ENCODE measurements around the gene THBS1.

The THBS1 gene

GRCh38 chr15:39621210-39621609 is 40.3 kb downstream of the THBS1 start:
- no peak overlapping the region for H3K27ac ChIP-seq (replicated peaks)
- no peak for DNase-seq (ENCODE audit: low read depth in 1 of 2, low spot score in 1 of 2)
- TF ChIP-seq POLR2AphosphoS5 (IDR thresholded peaks at IDR 0.05; ENCODE audit: low read depth) (no peak), SPI1 (IDR thresholded peaks at IDR 0.05; ENCODE audit: borderline replicate concordance, low read depth) (no peak), REST (IDR thresholded peaks at IDR 0.05; ENCODE audit: insufficient replicate concordance, low read depth) (no peak), GABPA (IDR thresholded peaks at IDR 0.05; ENCODE audit: low read depth) (no peak), CTCF (IDR thresholded peaks at IDR 0.05; ENCODE audit: insufficient read depth, low read length) (no peak)
- H3K27me3 ChIP-seq (ENCODE audit: insufficient read depth, poor library complexity, severe bottlenecking), result no peaks in the 10 kb centered on the region
- no peak overlapping the region for H3K4me3 ChIP-seq (replicated peaks; ENCODE audit: insufficient read depth, low read length)

GRCh38 chr15:39621976-39622375 is 41.1 kb downstream of the THBS1 start:
- no peak overlapping the region for H3K4me3 ChIP-seq (replicated peaks; ENCODE audit: insufficient read depth, low read length)
- H3K27ac ChIP-seq (replicated peaks), result no peak overlapping the region
- TF ChIP-seq GABPA (IDR thresholded peaks at IDR 0.05; ENCODE audit: low read depth) (no peak), CTCF (IDR thresholded peaks at IDR 0.05; ENCODE audit: insufficient read depth, low read length) (no peak), SPI1 (IDR thresholded peaks at IDR 0.05; ENCODE audit: borderline replicate concordance, low read depth) (no peak), POLR2AphosphoS5 (IDR thresholded peaks at IDR 0.05; ENCODE audit: low read depth) (no peak), REST (IDR thresholded peaks at IDR 0.05; ENCODE audit: insufficient replicate concordance, low read depth) (no peak)
- no peak for DNase-seq (ENCODE audit: low read depth in 1 of 2, low spot score in 1 of 2)
- H3K27me3 ChIP-seq (ENCODE audit: insufficient read depth, poor library complexity, severe bottlenecking), result no peaks in the 10 kb centered on the region

GRCh38 chr15:39622660-39623516 is 42.0 kb downstream of the THBS1 start:
- no peaks in the 10 kb centered on the region for H3K27me3 ChIP-seq (ENCODE audit: insufficient read depth, poor library complexity, severe bottlenecking)
- H3K4me3 ChIP-seq (replicated peaks; ENCODE audit: insufficient read depth, low read length), result no peak overlapping the region
- no peak for DNase-seq (ENCODE audit: low read depth in 1 of 2, low spot score in 1 of 2)
- no peak for TF ChIP-seq POLR2AphosphoS5 (IDR thresholded peaks at IDR 0.05; ENCODE audit: low read depth)
- no peak for TF ChIP-seq SPI1 (IDR thresholded peaks at IDR 0.05; ENCODE audit: borderline replicate concordance, low read depth)
- TF ChIP-seq GABPA (IDR thresholded peaks at IDR 0.05; ENCODE audit: low read depth), result no peak
- TF ChIP-seq REST (IDR thresholded peaks at IDR 0.05; ENCODE audit: insufficient replicate concordance, low read depth), result no peak
- no peak for TF ChIP-seq CTCF (IDR thresholded peaks at IDR 0.05; ENCODE audit: insufficient read depth, low read length)
- H3K27ac ChIP-seq (replicated peaks), result no peak overlapping the region

Measured in HL-60 (cell line).